Left ventricle myocardium inferior (tissue), 1 donor: ENCODE measurements around the gene GPX7. TPM values are rescaled to one million over a fixed set of nuclear protein-coding genes. Genes with fewer than 3 reads are reported as not detected.

ENCODE experiments used
- DNase-seq: peaks from one replicate; pipeline ENCODE4 v3.0.0-alpha.2; 2020
- H3K27ac ChIP-seq: fragments of 200-600 bp; replicated peaks from 2 replicates; pipeline ENCODE4 v1.8.0; 2021
- H3K27me3 ChIP-seq: fragments of 200-600 bp; 2 replicates; pipeline ENCODE4 v1.8.0; 2021; ENCODE audit warnings: low read depth
- H3K36me3 ChIP-seq: fragments of 200-600 bp; 2 replicates; pipeline ENCODE4 v1.8.0; 2021
- H3K4me1 ChIP-seq: fragments of 200-600 bp; 2 replicates; pipeline ENCODE4 v1.8.0; 2021
- H3K4me3 ChIP-seq: fragments of 200-600 bp; 2 replicates; pipeline ENCODE4 v1.8.0; 2021; ENCODE audit warnings: mild to moderate bottlenecking, moderate library complexity
- H3K9me3 ChIP-seq: fragments of 200-600 bp; replicated peaks from 2 replicates; pipeline ENCODE4 v1.8.0; 2021
- intact Hi-C: fragments of 100-400 bp; cut with micrococcal nuclease; formaldehyde crosslinking; loops from one replicate; pipeline ENCODE4 v1.11.0; 2022
- total RNA-seq: library from RNA; stranded (reverse); fragmentation: NEBNext Ultra II Directional; extraction: Animal tissue kit (Norgen Biotek cat#: 25700); gene quantifications from one replicate; pipeline ENCODE4 v1.2.1, GENCODE V29; 2021
- TF ChIP-seq, protein P1 (sequence below): fragments of 200-600 bp; IDR thresholded peaks from 2 replicates; pipeline ENCODE4 v1.8.0; 2021; ENCODE audit warnings: antibody characterized with exemption, mild to moderate bottlenecking, borderline replicate concordance
- donor health status: DM: no; HTN: yes; CAD: no; lungs with severe emphysema.

GPX7 gene
- total RNA-seq, 1 donor from 2014 or later = 5.2 TPM

DNA sequence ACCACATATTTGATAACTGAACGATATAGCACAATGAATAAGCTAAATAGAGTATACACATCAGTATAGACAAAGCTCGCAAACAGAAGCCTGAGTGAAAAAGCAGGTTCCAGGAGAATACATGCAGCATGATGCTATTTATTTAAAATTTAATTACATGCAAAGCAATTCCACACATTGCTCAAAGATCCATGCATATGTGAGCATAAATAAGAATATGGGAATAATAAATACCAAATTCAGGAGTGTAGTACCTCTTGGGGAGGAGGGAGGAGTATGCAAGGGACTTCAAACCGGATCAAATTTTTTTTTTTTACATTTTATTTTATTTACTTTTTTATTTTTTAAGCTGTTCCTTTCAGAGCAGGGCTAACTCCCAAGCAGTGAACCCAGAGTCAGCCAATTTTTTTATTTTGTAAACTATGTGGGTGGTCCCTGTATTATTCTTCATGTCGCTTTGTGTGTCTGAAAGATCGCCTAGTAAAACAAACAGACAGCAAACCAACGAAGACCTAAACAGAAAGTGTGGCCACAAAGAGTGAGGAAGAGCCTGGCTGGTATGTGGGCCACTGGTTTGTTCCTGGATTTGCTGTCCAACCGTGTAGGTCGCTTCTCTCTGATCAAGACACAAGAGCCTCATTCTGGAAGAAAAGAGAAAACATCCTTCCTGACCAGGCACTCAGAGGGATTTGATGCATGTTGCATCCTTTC is 26.6 kb downstream of the GPX7 start:
- TF ChIP-seq, protein P1, sequence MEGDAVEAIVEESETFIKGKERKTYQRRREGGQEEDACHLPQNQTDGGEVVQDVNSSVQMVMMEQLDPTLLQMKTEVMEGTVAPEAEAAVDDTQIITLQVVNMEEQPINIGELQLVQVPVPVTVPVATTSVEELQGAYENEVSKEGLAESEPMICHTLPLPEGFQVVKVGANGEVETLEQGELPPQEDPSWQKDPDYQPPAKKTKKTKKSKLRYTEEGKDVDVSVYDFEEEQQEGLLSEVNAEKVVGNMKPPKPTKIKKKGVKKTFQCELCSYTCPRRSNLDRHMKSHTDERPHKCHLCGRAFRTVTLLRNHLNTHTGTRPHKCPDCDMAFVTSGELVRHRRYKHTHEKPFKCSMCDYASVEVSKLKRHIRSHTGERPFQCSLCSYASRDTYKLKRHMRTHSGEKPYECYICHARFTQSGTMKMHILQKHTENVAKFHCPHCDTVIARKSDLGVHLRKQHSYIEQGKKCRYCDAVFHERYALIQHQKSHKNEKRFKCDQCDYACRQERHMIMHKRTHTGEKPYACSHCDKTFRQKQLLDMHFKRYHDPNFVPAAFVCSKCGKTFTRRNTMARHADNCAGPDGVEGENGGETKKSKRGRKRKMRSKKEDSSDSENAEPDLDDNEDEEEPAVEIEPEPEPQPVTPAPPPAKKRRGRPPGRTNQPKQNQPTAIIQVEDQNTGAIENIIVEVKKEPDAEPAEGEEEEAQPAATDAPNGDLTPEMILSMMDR = no peak
- no peak overlapping the region for H3K27ac ChIP-seq
- DNase-seq = no peak
- H3K27me3 ChIP-seq = peaks cover 35% of the 10 kb centered on the region
- peaks cover 22% of the 10 kb centered on the region for H3K4me1 ChIP-seq
- H3K9me3 ChIP-seq = peaks cover 12% of the 10 kb centered on the region
- no peak overlapping the region for H3K4me3 ChIP-seq
- no peaks in the 10 kb centered on the region for H3K36me3 ChIP-seq
- intact Hi-C loops = no loop called here

GRCh38 chr1:52629325-52629643 is 27.1 kb downstream of the GPX7 start:
- TF ChIP-seq, protein P1 = no peak
- intact Hi-C loops = no loop called here
- H3K9me3 ChIP-seq = peaks cover 7% of the 10 kb centered on the region

GRCh38 chr1:52629667-52630066 is 27.5 kb downstream of the GPX7 start:
- Histone ChIP-seq H3K27me3 (peaks cover 42% of the 10 kb centered on the region), H3K9me3 (peaks cover 3% of the 10 kb centered on the region), H3K4me1 (peaks cover 22% of the 10 kb centered on the region), H3K36me3 (no peaks in the 10 kb centered on the region), H3K27ac (no peak overlapping the region), H3K4me3 (no peak overlapping the region)
- intact Hi-C loops = no loop called here
- DNase-seq = no peak
- TF ChIP-seq, protein P1 = no peak

More at GRCh38 chr1:52629325-52629643, 27.1 kb downstream of the GPX7 start:
- no peak for DNase-seq
- Histone ChIP-seq H3K4me1 (peaks cover 22% of the 10 kb centered on the region), H3K27me3 (peaks cover 40% of the 10 kb centered on the region), H3K36me3 (no peaks in the 10 kb centered on the region), H3K4me3 (no peak overlapping the region), H3K27ac (no peak overlapping the region)

DNA sequence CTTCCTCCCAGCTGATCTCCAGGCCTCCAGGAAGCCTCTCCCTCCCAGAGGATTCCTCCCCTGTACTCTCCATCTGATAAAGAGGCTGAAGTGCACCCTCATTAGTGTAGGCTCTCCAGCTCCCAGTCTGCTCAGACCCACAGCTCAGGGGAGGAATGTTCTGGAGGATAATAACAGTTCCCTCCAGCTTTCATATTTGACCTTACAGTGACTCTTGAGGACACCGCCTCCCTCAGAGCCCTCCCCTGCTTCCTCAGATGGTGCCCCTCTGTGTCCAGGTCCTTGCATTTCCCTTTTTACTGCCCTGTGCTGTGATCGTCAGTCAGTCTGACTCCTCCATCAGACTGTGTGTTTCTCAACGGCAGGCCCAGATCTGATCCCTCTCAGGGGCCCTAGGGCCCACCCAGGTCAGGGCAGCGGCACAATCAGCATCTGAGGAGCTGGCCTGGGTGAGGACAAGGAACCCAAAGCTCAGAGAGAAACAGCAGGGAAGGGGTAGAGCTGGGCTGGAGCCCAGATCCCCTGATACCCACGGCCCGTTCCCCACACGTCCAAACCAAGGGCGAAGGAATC is 29.7 kb downstream of the GPX7 start:
- intact Hi-C loops = no loop called here

GRCh38 chr1:52632732-52633290 is 30.6 kb downstream of the GPX7 start, which contains the start of gene SHISAL2A:
SHISAL2A (plus strand) TSS chr1:52633168; CDS start chr1:52633494, 326 bp downstream.
- no peaks in the 10 kb centered on the region for H3K36me3 ChIP-seq
- H3K4me3 ChIP-seq = peak within 1 kb of the TSS; percentile 62
- TF ChIP-seq, protein P1 = no peak
- DNase-seq = peak; percentile 31
- intact Hi-C loops = no loop called here
- peaks cover 35% of the 10 kb centered on the region for H3K4me1 ChIP-seq
- peaks cover 42% of the 10 kb centered on the region for H3K27me3 ChIP-seq
- no peaks in the 10 kb centered on the region for H3K9me3 ChIP-seq
- no peak within 1 kb of the TSS for H3K27ac ChIP-seq

More for the DNA sequence above, 29.7 kb downstream of the GPX7 start:
- TF ChIP-seq, protein P1 = no peak
- peaks cover 42% of the 10 kb centered on the region for H3K27me3 ChIP-seq
- no peak for DNase-seq
- H3K9me3 ChIP-seq = no peaks in the 10 kb centered on the region
- H3K27ac ChIP-seq = no peak overlapping the region
- H3K4me3 ChIP-seq = no peak overlapping the region
- no peaks in the 10 kb centered on the region for H3K36me3 ChIP-seq
- H3K4me1 ChIP-seq = peaks cover 27% of the 10 kb centered on the region
